H9 (cell line): ENCODE data around the gene XPNPEP2. TPM values are rescaled to one million over a fixed set of nuclear protein-coding genes. Genes with fewer than 3 reads are reported as not detected.
A peak's percentile ranks its signal among the peaks of the same experiment; 100 is the strongest.

Experiments used
- DNase-seq: peaks from one replicate; pipeline ENCODE4 v3.0.0-alpha.2; 2017
- H2AFZ ChIP-seq: one replicate; pipeline ENCODE4 v1.6.1; 2013; ENCODE audit warnings: mild to moderate bottlenecking, low read length, control low read depth, moderate library complexity
- H2AK5ac ChIP-seq: 2 replicates; pipeline ENCODE4 v1.6.1; 2013; ENCODE audit warnings: low read length, control low read depth, mixed read lengths; ENCODE audit not compliant: insufficient read length
- H2BK120ac ChIP-seq: one replicate; pipeline ENCODE4 v1.6.1; 2013; ENCODE audit warnings: low read depth, mild to moderate bottlenecking, low read length, control low read depth, inconsistent platforms; ENCODE audit not compliant: poor library complexity, severe bottlenecking
- H2BK12ac ChIP-seq: 2 replicates; pipeline ENCODE4 v1.6.1; 2013; ENCODE audit warnings: low read length, control low read depth, mixed read lengths, low read depth; ENCODE audit not compliant: insufficient read length
- H2BK15ac ChIP-seq: 2 replicates; pipeline ENCODE4 v1.6.1; 2013; ENCODE audit warnings: low read depth, low read length, control low read depth
- H2BK20ac ChIP-seq: one replicate; pipeline ENCODE4 v1.6.1; 2013; ENCODE audit warnings: low read depth, mild to moderate bottlenecking, low read length, control low read depth, inconsistent platforms; ENCODE audit not compliant: poor library complexity, severe bottlenecking
- H2BK5ac ChIP-seq: 2 replicates; pipeline ENCODE4 v1.6.1; 2013; ENCODE audit warnings: low read length, control low read depth, mixed read lengths; ENCODE audit not compliant: insufficient read length
- H3K14ac ChIP-seq: 2 replicates; pipeline ENCODE4 v1.6.1; 2013; ENCODE audit warnings: low read length, control low read depth; ENCODE audit not compliant: insufficient read depth
- H3K18ac ChIP-seq: 2 replicates; pipeline ENCODE4 v1.6.1; 2013; ENCODE audit warnings: low read depth, mild to moderate bottlenecking, mixed read lengths, low read length, control low read depth; ENCODE audit not compliant: insufficient read length
- H3K23ac ChIP-seq: 2 replicates; pipeline ENCODE4 v1.6.1; 2013; ENCODE audit warnings: low read length, control low read depth, mixed read lengths, low read depth; ENCODE audit not compliant: insufficient read length
- H3K23me2 ChIP-seq: 2 replicates; pipeline ENCODE4 v1.6.1; 2013; ENCODE audit warnings: low read depth, mild to moderate bottlenecking, mixed read lengths, low read length, control low read depth; ENCODE audit not compliant: insufficient read length, poor library complexity, severe bottlenecking
- H3K27ac ChIP-seq: 2 replicates; pipeline ENCODE4 v1.5.1; 2013; ENCODE audit warnings: low read length, control low read depth, mixed read lengths, low read depth; ENCODE audit not compliant: insufficient read length
- H3K27me3 ChIP-seq: 2 replicates; pipeline ENCODE4 v1.6.1; 2013; ENCODE audit warnings: low read length, control low read depth, inconsistent platforms; ENCODE audit not compliant: insufficient read depth
- H3K4ac ChIP-seq: 2 replicates; pipeline ENCODE4 v1.6.1; 2013; ENCODE audit warnings: low read depth, mild to moderate bottlenecking, control low read depth, inconsistent platforms, low read length, moderate library complexity
- H3K4me1 ChIP-seq: 2 replicates; pipeline ENCODE4 v1.6.1; 2013; ENCODE audit warnings: low read length, control low read depth, inconsistent platforms; ENCODE audit not compliant: insufficient read depth
- H3K4me2 ChIP-seq: 2 replicates; pipeline ENCODE4 v1.6.1; 2013; ENCODE audit warnings: low read length, control low read depth, mixed read lengths; ENCODE audit not compliant: insufficient read length, insufficient read depth
- H3K56ac ChIP-seq: 2 replicates; pipeline ENCODE4 v1.6.1; 2013; ENCODE audit warnings: low read depth, mild to moderate bottlenecking, mixed read lengths, low read length, control low read depth; ENCODE audit not compliant: insufficient read length
- H3K79me1 ChIP-seq: 2 replicates; pipeline ENCODE4 v1.6.1; 2013; ENCODE audit warnings: low read depth, mild to moderate bottlenecking, moderate library complexity, low read length, control low read depth, inconsistent platforms; ENCODE audit not compliant: insufficient read depth, poor library complexity, severe bottlenecking
- H3K79me2 ChIP-seq: 2 replicates; pipeline ENCODE4 v1.6.1; 2013; ENCODE audit warnings: low read length, control low read depth, inconsistent platforms; ENCODE audit not compliant: insufficient read depth
- H3K9ac ChIP-seq: 2 replicates; pipeline ENCODE4 v1.6.1; 2013; ENCODE audit warnings: low read length, control low read depth, mixed read lengths; ENCODE audit not compliant: insufficient read length; ENCODE audit errors: extremely low read depth
- H3K9me3 ChIP-seq: one replicate; pipeline ENCODE4 v1.6.1; 2013; ENCODE audit warnings: low read depth, low read length, inconsistent platforms; ENCODE audit not compliant: control insufficient read depth
- H3T11ph ChIP-seq: one replicate; pipeline ENCODE4 v1.6.1; 2013; ENCODE audit warnings: mild to moderate bottlenecking, low read length, control low read depth, inconsistent platforms
- H4K20me1 ChIP-seq: one replicate; pipeline ENCODE4 v1.6.1; 2013; ENCODE audit not compliant: control insufficient read depth, insufficient read length, insufficient read depth
- H4K5ac ChIP-seq: 2 replicates; pipeline ENCODE4 v1.6.1; 2013; ENCODE audit warnings: low read depth, mild to moderate bottlenecking, mixed read lengths, low read length, control low read depth; ENCODE audit not compliant: insufficient read length
- H4K8ac ChIP-seq: replicated peaks from 2 replicates; pipeline ENCODE4 v1.6.1; 2013; ENCODE audit warnings: low read length, control low read depth, mixed read lengths, low read depth; ENCODE audit not compliant: insufficient read length
- H4K91ac ChIP-seq: 2 replicates; pipeline ENCODE4 v1.6.1; 2013; ENCODE audit warnings: low read depth, mild to moderate bottlenecking, moderate library complexity, mixed read lengths, low read length, control low read depth; ENCODE audit not compliant: insufficient read length
- H3K27ac Mint-ChIP-seq, 3 experiments: 2 replicates in 2 of 3; 3 replicates in 1 of 3; pipeline ENCODE4 v1.8.0; 2020 to 2021; ENCODE audit warnings: mixed read lengths in 3 of 3, mild to moderate bottlenecking in 1 of 3, moderate library complexity in 1 of 3
- H3K27me3 Mint-ChIP-seq: 2 replicates; pipeline ENCODE4 v1.8.0; 2021; ENCODE audit warnings: low read depth, mild to moderate bottlenecking, moderate library complexity, mixed read lengths
- H3K36me3 Mint-ChIP-seq, 3 experiments: 2 replicates in 2 of 3; 3 replicates in 1 of 3; pipeline ENCODE4 v1.8.0; 2020 to 2021; ENCODE audit warnings: low read depth in 3 of 3, mixed read lengths in 3 of 3; ENCODE audit not compliant: insufficient read depth in 1 of 3
- H3K4me1 Mint-ChIP-seq, 2 experiments: 2 replicates each; pipeline ENCODE4 v1.8.0; 2020; ENCODE audit warnings: mixed read lengths in 2 of 2
- H3K4me3 Mint-ChIP-seq, 2 experiments: 2 replicates in 1 of 2; 3 replicates in 1 of 2; pipeline ENCODE4 v1.8.0; 2020 to 2021; ENCODE audit warnings: mild to moderate bottlenecking in 2 of 2, mixed read lengths in 2 of 2, moderate library complexity in 1 of 2
- H3K9me3 Mint-ChIP-seq, 2 experiments: 2 replicates in 1 of 2; 3 replicates in 1 of 2; pipeline ENCODE4 v1.8.0; 2020; ENCODE audit warnings: mild to moderate bottlenecking in 2 of 2, mixed read lengths in 2 of 2, moderate library complexity in 1 of 2
- CTCF ChIP-seq: fragments of 200-600 bp; sonication (generic); conservative IDR thresholded peaks from 3 replicates; pipeline ENCODE4 v1.8.0; 2021; ENCODE audit warnings: antibody characterized with exemption, mild to moderate bottlenecking
- WGBS: extraction: QIAGEN DNeasy Blood & Tissue Kit; methylation state at CpG from one replicate; pipeline ENCODE4 v1.1.7; 2013; ENCODE audit warnings: missing lambda C conversion rate, low lambda C conversion rate, mixed read lengths; ENCODE audit not compliant: insufficient read length; ENCODE audit errors: extremely low coverage; 5-methylcytosine and 5-hydroxymethylcytosine counted together
- total RNA-seq: library from RNA; stranded (reverse); gene quantifications from 2 replicates; pipeline ENCODE4 v1.2.1, GENCODE V29; 2021

XPNPEP2 gene
- total RNA-seq, 1 experiment from 2014 or later = 0.11 TPM

DNA sequence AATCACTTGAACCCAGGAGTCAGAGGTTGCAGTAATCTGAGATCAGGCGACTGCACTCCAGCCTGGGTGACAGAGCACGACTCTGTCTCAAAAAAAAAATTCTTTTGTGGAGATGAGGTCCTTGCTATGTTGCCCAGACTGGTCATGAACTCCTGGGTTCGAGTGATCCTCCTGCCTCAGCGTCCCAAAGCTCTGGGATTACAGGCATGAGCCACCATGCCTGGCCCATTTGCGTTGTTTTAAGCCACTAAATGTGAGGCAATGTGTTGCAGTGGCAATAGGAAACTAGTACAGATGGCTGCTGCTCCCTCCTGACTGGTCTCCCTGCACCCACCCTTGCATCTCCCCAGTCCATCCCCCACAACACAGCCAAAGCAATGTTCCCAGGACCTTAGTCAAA lies 44.0 kb upstream of the XPNPEP2 start:
- Histone ChIP-seq H3K9me3 (peaks cover 3% of the 10 kb centered on the region), H2AK5ac (no peak overlapping the region), H3K14ac (no peak overlapping the region), H2BK5ac (no peak overlapping the region), H3K27ac (no peak overlapping the region), H3T11ph (no peak overlapping the region), H3K23ac (no peak overlapping the region), H2BK120ac (no peak overlapping the region), H3K4ac (no peak overlapping the region), H2BK12ac (no peak overlapping the region), H2AFZ (no peak overlapping the region), H3K79me2 (no peaks in the 10 kb centered on the region), H4K91ac (no peak overlapping the region), H4K5ac (no peak overlapping the region), H3K4me2 (no peak overlapping the region), H3K9ac (no peak overlapping the region), H4K20me1 (no peaks in the 10 kb centered on the region), H3K18ac (no peak overlapping the region), H3K56ac (no peak overlapping the region), H2BK20ac (no peak overlapping the region), H4K8ac (no peak overlapping the region), H3K23me2 (no peaks in the 10 kb centered on the region), H3K79me1 (no peaks in the 10 kb centered on the region), H3K4me1 (peaks cover 9% of the 10 kb centered on the region; the same call in 1 of the 2 replicates), H3K27me3 (no peaks in the 10 kb centered on the region; the same call in 1 of the 2 replicates), H2BK15ac (no peak overlapping the region)
- WGBS = no CpG with 5 or more reads among the region's 5 CpGs
- Mint-ChIP-seq H3K36me3 (peaks cover 2 to 13% (median 5%) of the 10 kb centered on the region in 3 experiments; a peak in 4 of 7 replicates), H3K4me3 (peak overlapping the region in 1 of 2 experiments; percentile 62; a peak in 1 of 5 replicates), H3K27me3 (peaks cover 26% of the 10 kb centered on the region), H3K4me1 (peaks cover 33 to 42% of the 10 kb centered on the region in 2 experiments), H3K9me3 (peaks cover 0 to 62% of the 10 kb centered on the region in 2 experiments; a peak in 3 of 5 replicates), H3K27ac (no peak overlapping the region)
- TF ChIP-seq CTCF = no peak
- no peak for DNase-seq
